ENCODE data around the gene RASSF1.
"Not testable (repeated sequence)": the region's sequence is repeated elsewhere in the genome, so short reads cannot be mapped to it uniquely, and the experiment has no call there.

RASSF1 gene

DNA sequence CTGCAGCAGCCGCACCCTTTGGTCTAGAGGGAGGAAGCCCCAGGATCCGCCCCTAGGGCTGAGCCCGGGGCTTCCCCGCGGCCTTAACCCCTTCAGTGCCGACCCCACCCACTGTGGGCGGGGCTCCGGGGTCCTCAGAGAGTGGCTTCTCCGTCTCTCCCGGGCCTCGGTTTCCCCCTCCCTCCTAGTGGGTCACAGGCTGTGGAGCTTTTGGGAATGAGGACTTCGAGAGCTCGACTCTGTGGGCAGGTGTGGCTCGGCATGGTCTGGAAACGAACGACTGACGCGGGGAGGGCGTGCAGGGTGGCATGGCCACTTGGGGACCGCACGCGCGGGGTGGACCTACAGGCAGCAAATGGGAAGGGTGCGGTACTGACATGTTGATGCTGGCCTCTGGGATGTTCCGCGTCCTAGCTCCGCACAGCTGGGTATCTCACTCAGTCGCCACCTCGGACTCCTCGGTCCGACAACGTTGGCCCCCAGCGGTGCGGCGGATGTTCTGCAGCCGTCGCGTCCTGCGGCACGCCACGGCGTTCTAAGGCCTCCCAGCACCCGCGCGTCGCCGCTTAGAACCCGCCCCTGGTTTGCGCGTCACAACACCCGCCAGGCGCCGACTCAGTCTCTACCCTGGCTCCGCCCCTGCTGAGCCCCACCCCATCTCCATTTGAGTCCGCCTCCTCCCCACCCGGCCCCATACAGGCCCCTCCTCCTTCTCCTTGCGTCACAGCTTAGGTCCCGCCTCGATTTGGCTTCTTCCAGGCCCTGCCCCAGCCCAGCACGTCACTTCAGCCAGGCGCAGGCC is 41.6 kb downstream of the RASSF1 start, which contains the start of the genes HYAL3 and NAA80:
HYAL3 (minus strand) TSS at position 570 of the 802 bp plus-strand sequence. CDS start 3,803 bp downstream, outside the sequence.
NAA80 (minus strand) TSS at position 570 of the 802 bp plus-strand sequence. CDS start 1,942 bp downstream, outside the sequence.
- peak; percentile 86 for DNase-seq

DNA sequence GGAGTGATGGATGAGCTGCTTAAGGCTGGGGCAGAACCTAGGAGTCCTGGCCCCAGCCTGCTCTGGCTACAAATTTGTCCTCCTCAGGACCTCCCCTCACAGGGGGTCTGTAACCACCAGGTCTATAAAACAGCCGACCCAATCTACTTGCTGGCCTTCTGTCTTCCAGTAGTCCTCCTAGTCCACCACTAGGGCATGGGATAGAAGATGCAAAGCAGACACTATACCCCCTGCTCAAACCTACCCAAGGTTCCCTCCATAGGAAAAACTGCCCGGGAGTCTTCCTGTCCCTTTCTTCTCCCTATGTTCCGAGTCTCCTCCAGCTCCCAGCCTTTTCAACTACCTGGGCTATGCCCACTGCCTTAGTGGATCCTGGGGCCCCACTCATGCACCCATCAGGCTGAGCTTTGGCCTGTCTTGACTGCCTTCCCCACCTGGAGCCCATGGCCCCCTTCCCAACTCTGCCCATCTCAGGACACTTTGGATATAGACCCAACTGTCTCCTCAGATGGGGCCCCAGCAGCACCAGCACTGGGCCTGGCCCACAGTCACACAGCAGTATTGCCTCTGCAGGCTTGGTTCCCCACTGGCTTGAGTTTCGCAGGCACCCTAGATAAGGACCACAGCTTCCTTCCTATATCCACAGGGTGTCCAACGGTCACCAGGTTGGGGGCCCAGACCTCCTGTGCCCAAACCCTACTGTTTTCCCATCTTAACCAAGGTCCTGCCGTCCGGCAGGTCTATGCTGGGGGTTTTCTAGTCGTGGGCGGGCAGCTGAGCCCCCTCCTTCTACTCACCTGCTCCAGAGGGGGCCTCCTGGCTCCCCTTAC is 42.5 kb downstream of the RASSF1 start:
- no peak for DNase-seq

DNA sequence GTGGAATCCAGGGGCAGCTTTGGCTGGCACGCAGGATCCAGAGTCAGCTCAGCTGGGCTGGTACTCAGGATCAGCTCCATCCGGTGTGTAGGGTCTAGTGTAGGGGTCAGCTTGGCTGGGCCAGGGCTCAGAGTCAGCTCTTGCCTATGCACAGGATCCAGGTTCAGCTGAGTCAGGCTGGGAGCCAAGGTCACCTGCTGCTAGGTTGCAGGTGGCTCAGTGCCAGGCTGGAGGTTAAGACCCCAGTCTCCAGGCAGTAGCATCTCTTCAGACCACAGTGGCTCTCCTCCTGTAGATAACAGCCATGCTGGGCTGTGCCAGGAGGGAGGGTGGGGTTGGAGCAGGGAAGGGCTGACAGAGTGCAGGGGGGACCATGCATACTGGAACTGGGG is 43.3 kb downstream of the RASSF1 start:
- no peak for DNase-seq

DNA sequence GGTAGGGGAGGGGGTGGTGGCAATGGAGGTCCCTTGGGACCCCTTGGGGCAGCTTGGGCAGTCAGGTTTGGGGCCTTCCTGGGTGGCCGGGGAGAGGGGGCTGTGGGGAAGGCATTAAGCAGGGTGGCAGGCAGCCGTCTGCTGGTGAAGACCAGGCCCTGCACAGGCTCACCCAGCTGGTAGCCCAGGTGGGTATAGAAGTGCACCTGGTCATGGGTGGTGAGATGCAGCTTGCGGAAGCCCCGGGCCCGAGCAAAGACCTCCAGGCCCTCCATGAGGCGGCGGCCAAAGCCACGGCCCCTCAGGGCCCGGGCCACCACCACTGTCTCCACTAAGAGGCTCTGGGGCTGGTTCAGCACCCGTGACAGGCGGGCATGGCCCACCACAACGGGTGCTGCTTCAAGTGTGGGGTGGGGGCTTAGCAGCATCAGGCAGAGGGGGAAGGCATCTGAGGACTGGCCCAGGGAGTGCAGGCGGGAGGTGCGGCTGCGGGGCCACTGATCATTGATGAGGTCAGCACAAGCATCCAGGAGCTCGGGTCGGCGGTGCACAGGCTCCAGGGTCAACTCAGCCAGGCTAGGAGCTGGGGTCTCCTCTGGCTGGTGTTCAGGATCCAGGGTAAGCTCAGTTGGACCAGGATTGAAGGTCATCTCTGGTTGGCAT is 43.8 kb downstream of the RASSF1 start:
- no peak for DNase-seq

DNA sequence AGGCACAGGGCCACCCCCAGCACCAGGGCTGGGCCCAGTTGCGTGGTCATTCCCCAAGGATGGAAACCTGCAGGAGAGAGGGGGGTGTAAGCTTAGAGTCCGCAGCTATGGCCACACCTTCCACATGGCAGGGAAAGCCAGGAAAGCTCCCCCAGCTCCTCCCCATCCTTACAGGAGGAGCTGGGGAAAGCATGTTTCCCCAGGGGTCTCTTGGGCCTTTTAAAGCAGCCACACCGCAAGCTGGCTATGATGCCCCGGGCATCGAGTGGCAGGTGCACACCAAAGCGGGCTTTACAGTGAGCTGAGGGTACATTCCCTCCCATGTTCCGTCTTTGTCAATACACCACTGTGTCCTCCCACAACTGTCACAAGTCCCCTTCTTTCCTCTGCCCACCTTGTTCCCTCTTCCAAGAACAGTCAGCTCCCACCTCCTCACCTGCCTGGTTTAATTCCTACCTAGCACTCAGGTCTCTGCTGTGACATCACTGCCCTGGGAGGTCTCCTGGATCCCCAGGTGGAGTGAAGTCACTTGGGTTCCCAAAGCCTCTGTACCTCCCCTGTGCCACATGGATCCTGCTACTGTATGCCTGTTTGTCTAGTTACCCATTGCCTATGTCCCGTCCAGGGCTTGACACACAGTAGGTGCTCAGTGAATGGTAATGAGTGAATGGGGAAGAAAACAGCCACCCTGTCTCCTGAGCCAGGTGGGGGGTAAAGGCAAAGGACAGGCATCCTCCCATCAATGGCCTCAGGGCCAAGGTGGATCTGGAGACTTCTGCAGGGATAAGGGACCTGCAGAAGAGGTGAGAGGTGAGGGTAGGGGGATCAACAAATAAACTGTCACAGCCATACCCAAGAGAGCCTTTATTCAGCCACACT is 44.8 kb downstream of the RASSF1 start:
- no peak for DNase-seq

DNA sequence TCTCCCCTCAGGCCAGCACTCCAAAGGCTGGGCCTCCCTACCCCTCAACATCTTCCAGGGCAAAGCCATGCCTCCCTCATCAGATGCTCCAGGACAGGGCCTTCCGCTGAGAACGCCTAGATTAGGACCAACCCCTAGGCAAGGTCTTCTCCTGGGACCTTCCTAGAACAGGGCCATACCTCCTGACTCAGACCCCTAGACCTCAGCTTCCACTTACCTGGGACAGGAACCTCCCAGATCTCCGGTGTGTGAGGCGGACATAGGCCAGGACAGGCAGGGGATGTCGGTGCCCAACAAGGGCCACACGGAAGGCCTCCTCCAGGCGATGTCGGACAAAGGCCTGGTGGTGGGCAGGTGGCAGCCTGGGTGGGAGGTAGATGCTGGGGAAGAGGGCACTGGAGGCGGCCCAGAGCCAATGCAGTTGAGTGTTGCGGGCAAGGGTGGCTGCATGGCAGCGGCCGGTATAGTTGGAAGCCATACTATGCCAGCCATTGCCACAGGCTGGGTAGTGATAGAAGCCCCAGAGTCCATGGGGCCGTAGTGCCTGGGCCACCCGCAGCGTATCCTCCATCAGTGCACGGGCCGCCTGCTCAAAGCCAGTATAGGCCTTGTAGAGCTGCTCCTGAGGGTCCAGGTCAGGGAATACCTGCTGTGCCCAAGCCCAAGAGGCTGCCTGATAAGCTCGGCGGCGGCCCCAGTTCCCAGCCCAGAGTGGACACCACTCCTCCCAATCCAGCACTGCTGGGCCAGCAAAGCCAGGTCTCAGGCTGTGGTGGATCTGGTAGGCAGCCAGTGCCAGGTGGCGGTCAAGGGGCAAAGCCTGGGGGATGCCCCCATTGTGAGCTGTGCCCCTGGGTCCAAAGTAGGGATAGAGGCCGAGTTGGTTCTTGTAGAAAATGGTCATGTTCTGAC is 45.9 kb downstream of the RASSF1 start:
- no peak for DNase-seq

DNA sequence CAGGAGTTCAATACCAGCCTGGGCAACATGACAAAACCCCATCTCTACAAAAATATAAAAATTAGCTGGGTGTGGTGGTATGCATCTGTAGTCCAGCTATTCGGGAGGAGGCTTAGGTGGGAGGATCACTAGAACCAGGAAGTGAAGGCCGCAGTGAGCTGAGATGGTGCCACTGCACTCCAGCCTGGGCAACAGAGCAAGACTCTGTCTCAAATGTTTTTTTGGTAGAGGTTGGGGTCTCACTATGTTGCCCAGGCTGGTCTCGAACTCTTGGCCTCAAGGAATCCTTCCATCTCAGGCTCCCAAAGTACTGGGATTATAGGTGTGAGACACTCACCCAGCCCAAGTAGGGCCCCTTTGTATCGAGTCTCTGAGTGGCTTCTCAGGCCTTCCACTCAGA is 46.5 kb downstream of the RASSF1 start:
- DNase-seq = no peak

DNA sequence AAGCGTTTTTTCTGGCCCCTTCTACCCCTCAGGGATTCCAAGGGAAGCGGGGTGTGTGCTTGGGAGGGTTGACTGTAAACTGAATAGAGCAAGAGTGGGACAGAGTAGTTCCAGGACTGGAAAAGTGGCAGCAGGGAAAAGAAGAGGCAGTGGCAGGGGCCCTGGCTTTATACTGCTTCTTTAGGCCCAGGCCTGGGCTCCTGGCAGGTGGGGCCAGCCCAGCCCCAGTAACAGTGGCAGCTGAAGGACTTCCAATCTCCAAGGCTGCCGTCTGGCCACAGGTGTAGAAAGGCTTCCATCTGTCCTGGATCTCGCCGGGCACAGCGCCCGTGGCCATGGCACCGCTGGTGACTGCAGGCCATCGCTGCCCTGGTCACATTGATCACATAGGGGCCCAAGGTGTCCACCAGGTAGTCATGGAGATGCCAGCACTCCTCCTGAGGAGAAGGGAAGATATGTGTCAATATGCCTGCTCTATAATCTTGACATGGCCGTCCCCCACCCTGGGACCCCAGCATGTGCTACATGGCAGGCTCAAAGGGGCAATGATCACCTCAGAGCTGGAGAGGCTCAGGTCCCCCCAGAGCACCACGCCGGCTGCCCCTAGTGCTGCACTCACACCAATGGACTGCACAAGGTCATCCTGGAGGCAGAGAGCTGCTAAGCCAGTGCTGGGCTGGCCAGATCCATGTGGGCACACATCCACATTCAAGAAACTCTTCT is 47.4 kb downstream of the RASSF1 start:
- DNase-seq = no peak

DNA sequence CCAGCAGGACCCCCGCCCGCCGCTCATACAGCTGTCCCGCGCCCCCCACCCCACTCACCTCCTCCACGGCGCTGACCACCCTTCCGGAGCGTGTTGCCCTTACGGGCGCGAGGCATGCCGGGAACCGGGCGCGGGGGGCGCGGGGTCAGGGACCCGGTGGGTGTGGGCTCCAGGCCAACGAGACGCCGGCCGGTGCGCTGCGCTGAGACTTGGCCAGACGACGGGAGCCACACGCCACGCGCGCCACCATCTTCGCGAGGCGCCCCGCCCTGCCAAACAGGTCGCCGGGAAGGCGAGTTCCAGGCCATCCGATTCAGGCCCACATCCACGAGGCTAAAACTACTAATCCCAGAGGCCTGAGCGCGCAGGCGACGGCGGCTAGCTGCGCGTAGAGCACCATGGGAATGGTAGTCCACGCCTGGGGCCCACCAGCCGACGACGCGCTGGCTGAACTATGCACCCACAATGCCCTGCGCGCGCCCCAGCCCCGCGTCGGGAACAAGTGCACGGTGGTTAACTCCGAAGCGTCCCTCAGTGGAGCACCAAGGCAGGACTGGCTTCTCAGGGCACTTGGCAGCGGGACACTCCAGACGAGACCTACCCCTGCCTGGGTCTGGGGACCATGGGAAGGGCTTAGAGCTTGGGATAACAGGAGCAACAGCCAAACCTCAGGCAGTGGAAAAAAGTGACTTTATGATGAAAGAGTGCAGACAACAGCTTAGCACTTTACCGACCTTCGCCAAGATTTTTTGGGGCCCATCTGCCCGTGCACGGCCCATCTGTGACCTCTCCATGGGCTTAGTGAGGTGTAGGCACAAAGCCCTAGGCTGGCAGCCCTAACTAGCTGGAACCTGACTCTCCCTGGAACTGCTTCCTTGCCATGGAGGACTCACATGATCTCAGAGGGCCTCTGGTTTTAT is 48.2 kb downstream of the RASSF1 start, which contains the start of gene IFRD2:
IFRD2 (minus strand) TSS at position 271 of the 920 bp plus-strand sequence; CDS start at position 116, 155 bp downstream.
- DNase-seq = peak; percentile 87

DNA sequence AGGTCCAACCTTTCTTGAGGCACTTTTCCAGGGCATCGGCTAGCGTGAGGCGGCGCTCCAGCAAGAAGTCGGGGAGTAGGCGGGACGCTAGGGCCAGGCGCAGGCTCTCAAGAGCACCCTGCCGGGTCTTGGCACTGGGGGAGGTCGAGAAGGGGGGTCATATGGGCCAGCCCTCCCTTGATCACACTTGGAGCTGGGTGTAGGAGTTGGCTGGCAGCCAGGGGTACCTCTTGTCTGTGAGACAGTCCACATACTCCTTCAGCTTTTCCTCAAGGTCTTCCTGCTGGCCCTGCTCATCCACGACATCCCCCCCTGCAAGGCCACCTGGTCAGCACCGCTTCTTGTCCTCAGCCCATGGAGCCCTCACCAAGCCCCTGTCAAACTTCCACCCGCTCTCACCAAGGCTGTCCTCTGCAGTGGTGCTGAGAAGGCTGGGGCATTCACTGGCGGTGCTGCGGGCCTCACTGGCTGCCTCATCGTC is 50.4 kb downstream of the RASSF1 start:
- no peak for DNase-seq

DNA sequence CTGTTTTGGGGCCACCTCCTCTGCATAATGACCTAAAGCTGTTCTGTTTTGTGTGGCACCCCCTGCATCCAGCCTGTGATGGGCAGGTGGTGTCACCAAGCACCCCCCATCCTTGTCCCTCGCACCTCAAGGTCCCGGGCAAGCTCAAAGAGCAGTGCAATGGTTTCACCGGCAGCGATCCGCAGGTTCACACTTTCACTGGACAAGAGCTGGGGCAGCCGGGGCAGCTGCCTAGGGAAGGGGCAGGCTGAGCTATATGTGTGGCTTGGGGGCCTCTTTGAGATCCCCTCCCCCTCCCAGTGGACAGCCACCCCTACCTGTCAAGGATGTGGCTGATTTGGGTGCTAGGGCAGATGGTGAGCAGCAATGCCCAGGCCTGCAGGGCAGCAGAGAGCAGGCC is 51.5 kb downstream of the RASSF1 start:
- no peak for DNase-seq

DNA sequence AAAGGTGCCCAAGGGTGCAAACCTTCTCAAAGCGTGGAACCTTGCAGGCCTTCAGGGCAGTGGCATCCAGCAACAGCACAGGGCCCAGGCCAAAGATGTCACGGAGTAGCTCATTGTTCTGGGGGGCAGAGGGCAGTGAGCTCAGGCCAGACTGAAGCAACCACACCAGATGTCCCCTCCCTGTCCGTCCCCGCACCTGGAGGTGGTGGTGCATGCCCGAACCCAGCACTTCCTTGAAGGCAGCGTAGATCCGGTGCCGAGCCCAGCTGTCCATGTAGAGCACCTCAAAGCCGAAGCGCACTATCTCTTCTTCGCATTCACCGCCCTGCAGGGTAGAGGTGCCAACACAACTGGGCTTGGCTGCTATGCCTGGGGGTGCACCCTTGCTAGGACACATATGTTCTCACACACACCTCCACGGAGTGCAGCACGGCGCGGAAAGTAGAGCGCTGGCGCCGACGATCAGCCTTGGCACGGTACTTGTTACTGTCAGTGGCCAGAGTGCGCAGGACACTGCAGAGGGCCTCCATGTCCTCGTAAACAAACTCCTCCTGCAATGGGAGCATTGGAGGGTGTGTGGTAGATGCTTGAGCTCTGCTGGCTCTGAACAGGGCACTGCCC is 52.1 kb downstream of the RASSF1 start:
- DNase-seq = no peak

DNA sequence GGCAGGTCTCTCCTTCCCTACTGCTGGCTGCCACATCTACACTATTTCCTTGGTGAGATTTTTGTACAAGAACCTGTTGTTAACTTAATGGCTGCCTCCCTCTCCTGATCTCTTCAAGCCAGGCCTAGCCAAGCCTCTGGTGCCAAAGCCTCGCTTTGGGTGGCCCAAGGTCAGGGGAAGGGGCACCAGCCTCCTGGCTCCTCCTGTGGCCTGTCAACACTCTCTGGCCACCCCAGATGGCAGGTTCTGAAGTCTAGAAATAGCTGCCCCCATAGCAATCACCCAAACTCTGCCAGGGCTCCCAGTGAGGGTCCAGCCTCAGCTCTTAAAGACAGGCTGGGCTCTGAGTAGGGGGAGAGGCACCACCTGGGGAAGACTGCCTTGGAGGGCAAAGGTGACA is 53.4 kb downstream of the RASSF1 start:
- DNase-seq = no peak

DNA sequence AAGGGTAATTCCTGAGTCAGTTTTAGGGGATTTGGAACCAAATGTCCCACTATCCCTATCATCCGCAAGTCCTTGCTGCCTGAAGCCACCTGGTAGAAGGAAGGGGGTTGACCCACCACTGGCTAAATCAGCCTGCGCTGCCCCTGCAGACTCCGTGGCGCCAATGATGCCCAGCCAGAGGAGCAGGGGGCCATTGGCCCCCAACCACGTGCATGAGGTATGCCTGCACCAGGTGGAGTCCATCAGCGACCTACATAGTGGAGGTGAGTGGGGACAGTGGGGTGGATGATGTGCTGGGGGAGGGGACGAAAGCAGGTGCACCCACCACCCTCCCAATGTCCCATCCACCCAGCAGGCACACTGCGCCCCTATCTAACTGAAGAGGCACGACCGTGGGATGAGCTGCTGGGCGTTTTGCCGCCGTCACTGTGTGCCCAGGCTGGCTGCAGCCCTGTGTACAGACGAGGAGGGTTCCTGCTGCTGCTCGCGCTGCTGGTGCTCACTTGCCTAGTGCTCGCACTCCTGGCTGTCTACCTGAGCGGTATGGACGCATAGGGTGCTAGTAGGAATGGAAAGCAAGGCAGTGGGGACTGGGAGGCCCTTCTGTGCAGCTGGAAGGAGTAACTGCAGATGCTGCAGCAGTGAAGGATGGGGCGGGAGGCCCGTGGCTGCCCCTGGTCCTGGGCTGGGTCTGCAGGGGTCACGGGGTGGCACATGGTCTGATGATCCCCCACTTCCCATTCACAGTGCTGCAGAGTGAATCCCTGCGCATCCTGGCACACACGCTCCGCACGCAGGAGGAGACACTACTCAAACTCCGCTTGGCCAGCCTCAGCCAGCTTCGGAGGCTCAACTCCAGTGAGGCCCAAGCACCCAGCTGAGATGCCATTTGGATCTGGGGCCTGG is 54.1 kb downstream of the RASSF1 start:
- no peak for DNase-seq

DNA sequence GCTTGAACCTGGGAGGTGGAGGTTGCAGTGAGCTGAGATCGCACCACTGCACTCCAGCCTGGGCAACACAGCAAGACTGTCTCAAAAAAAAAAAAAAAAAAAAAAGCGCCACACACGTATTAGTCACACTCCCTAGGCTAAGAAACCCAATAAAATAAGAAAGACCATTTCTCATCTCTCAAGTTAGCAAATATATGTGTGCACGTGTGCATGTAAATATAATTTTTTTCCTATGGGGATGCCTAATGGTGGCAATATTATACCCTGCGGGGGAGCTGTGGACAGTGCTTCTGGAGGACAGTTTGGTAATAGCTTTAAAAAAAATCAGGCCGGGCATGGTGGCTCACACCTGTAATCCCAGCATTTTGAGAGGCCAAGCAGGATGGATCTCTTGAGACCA is 56.5 kb downstream of the RASSF1 start:
- DNase-seq = not testable (repeated sequence)
